Suppressor macrophage (primary cell): ENCODE measurements around the gene TRIOBP.
A peak's percentile ranks its signal among the peaks of the same experiment; 100 is the strongest.
"Not testable (repeated sequence)": the region's sequence is repeated elsewhere in the genome, so short reads cannot be mapped to it uniquely, and the experiment has no call there.

Source experiments
- DNase-seq, 4 experiments: peaks; one replicate each; pipeline ENCODE4 v3.0.0-alpha.2; 2020 to 2022
- total RNA-seq, 17 experiments: gene quantifications; one replicate each; lab custom pipeline; 2026; ENCODE audit warnings: mixed read lengths in 6 of 17, inconsistent platforms in 3 of 17; lab: John Stamatoyannopoulos, UW

TRIOBP gene, protein sequence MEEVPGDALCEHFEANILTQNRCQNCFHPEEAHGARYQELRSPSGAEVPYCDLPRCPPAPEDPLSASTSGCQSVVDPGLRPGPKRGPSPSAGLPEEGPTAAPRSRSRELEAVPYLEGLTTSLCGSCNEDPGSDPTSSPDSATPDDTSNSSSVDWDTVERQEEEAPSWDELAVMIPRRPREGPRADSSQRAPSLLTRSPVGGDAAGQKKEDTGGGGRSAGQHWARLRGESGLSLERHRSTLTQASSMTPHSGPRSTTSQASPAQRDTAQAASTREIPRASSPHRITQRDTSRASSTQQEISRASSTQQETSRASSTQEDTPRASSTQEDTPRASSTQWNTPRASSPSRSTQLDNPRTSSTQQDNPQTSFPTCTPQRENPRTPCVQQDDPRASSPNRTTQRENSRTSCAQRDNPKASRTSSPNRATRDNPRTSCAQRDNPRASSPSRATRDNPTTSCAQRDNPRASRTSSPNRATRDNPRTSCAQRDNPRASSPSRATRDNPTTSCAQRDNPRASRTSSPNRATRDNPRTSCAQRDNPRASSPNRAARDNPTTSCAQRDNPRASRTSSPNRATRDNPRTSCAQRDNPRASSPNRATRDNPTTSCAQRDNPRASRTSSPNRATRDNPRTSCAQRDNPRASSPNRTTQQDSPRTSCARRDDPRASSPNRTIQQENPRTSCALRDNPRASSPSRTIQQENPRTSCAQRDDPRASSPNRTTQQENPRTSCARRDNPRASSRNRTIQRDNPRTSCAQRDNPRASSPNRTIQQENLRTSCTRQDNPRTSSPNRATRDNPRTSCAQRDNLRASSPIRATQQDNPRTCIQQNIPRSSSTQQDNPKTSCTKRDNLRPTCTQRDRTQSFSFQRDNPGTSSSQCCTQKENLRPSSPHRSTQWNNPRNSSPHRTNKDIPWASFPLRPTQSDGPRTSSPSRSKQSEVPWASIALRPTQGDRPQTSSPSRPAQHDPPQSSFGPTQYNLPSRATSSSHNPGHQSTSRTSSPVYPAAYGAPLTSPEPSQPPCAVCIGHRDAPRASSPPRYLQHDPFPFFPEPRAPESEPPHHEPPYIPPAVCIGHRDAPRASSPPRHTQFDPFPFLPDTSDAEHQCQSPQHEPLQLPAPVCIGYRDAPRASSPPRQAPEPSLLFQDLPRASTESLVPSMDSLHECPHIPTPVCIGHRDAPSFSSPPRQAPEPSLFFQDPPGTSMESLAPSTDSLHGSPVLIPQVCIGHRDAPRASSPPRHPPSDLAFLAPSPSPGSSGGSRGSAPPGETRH (N-terminal part only)
- total RNA-seq, result 38.6 to 87.0 (median 50.1) reads per million in 17 experiments

DNA sequence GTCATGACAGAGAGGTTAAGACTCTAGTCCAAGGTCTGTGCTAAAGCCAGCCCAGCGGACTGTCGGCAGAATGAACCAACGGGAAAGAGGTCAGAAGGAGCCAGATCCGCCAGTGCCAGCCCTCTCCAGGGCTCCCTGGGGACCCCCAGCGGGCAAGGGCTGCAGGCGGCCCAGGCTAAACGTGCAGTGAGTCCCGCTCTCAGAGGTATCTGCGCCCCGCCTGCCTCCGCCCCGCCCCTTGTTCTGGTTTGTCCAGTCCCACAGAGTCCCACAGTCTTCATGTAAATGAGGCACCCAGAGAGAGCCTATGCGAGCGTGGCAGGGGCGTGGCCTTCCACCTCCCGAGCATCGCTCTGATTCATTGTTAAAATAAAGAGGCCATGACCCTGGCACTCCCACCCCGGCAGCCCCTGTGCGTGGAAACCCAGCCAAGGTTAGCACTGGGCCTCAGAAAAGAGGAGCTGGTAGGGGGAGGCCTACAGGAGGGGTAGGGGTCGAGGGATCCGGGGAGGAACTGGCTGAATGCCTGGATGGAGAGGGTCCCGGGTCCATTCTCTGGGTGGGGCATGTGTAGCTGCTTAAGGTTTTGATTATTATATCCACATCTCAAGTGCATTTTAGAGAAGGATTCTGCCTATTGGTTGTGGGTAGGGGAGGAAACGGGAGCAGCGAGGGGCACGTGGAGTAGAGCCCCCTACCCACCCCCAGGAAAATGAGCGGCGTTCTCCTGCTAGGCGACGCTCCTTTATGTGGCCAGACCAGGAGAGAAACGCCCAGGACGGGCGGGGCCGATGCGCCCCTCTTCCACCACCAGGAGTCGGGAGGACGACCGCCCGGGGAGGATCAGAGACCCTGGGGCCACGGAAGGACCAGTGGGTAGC, at the start of gene TRIOBP:
TRIOBP (plus strand) TSS at position 392 of the 881 bp plus-strand sequence. CDS start 4,318 bp downstream, outside the sequence.
- DNase-seq, result peak; percentile 82 to 92 (median 86)

DNA sequence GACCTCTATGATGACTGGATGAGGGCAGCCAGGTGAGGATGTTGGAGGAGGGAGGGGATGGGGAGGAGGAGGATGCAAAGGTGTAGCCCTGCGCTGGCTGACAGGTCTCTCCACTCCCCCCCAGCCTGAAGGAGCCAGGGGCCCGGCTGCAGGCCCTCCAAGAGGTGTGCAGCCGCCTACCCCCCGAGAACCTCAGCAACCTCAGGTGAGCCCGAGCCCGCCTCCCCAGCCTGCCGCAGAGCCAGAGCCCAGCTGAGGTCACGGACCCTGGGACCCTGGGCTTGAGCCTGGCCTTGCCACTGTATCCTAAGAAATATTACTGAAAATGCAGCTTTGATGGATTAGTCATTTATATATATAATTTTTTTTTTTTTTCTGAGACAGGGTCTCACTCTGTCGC, 49.5 kb upstream of the TRIOBP start:
- no peak for DNase-seq

DNA sequence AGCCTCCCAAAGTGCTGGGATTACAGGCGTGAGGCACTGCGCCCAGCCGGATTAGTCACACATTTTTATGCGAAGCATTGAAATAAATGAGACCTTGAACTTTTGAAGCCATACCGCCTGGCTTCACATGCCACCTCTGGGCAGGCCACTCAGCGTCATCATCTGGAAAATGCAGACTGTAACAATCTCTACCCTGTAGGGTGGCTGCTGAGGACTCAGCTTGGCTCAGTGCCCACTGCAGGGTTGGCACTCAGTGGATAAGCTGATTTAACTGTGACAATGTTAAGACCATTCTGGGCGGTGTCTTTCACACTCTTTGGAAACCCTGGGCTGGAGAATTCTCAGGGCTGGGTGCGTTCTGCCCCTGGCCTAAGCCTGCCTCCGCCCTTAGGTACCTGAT, 48.9 kb upstream of the TRIOBP start:
- no peak for DNase-seq

DNA sequence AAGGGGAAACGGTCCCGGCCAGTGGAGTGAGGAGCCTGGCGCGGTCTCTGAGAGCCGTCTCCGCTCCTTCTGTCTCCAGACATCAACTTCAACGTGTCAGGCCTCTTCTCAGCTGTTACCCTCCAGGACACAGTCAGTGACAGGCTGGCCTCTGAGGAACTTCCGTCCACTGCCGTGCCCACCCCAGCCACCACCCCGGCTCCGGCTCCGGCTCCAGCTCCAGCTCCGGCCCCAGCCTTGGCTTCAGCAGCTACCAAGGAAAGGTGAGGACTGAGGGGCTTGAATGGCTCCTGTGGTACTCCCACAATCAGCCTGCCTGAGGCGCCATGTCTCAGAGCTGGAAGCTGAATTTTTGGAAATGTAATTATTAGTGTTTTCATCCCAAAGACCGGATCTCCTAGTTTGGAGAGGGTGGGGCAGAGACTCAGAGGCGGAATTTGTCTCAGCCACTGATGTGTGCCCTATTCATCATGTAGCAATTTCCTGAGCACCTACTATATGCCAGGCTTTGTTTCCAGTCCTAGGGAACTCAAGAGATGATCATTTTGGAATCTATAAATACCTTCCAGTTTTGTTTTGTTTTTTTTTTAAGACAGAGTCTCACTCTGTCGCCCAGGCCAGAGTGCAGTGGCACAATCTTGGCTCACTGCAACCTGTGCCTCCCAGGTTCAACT, 46.2 kb upstream of the TRIOBP start:
- DNase-seq, result no peak

DNA sequence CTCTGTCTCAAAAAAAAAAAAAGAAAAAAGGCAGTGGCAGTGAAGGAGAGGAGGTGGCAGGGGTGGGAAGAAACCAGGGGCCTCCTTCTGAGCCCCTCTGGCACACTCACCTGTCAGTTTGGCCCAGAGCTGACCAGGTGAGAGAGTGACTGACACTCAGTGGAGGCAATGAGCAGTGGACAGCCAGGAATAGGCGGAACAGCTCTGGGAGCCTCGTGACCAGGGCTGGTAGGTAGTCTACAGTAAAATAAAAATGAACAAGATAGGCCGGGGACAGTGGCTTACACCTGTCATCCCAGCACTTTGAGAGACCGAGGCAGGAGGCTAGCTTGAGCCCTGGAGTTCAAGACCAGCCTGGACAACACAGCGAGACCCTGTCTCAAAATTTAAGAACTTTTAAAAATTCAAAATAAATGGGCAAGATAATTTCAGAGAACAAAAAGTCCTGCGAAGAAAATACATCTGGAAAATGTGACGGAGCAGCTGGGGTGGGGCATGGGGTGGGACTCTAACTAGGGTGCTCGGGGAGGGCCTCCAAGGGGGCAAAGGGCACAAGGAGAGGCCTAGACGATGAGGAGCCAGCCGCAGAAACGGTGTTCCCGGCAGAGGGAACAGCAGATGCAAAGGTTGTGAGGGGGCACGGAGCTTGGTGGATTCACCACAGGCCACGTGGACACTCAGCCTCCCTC, 42.1 kb upstream of the TRIOBP start:
- DNase-seq, result no peak

DNA sequence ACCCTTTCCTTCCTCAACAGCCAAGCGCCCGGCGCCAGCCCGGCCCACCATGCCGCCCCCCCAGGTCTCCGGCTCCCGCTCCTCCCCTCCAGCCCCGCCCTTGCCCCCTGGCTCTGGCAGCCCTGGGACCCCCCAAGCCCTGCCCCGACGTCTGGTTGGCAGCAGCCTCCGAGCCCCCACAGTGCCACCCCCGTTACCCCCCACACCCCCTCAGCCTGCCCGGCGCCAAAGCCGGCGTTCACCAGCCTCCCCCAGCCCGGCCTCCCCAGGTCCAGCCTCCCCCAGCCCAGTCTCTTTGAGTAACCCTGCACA, 41.6 kb upstream of the TRIOBP start:
- no peak for DNase-seq

DNA sequence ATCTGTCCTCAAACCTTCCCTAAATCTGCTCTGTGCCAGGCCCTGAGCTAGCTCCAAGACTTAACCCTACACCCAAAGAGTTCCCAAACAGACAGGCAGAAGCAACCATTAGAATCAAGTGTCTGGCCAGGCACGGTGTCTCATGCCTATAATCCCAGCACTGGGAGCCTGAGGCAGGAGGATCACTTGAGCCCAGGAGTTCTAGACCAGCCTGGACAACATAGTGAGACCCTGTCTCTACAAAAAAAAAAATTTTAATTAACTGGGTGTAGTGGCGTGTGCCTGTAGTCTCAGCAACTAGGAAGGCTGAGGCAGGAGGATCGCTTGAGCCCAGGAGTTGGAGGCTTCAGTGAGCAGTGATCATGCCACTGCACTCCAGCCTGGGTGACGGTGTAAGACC, 40.3 kb upstream of the TRIOBP start:
- not testable (repeated sequence) for DNase-seq

DNA sequence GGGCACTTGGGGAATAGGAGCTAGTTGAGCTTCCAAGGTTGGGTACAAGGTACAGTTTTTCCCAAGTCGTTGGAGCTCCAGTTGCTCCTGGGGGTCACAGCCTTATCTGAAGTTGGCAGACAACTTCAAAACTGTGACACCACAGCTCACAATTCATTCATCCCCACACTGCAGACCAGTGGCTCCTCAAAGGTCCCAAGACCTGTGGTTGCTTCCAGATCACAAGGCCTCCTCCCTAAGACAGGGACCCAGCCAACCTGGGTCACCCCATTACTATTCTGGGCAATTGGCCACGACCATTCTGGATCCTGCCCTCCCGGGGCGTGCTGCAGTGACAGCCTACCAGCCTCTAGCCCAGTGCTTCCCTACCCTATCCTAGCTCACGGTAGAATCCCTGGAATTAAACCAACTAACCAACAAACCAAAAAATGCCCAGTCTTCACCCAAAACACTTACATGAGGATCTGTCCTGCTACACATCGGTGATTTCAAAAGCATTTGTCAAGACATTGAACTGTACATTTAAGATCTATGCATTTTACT, 39.2 kb upstream of the TRIOBP start:
- no peak for DNase-seq

DNA sequence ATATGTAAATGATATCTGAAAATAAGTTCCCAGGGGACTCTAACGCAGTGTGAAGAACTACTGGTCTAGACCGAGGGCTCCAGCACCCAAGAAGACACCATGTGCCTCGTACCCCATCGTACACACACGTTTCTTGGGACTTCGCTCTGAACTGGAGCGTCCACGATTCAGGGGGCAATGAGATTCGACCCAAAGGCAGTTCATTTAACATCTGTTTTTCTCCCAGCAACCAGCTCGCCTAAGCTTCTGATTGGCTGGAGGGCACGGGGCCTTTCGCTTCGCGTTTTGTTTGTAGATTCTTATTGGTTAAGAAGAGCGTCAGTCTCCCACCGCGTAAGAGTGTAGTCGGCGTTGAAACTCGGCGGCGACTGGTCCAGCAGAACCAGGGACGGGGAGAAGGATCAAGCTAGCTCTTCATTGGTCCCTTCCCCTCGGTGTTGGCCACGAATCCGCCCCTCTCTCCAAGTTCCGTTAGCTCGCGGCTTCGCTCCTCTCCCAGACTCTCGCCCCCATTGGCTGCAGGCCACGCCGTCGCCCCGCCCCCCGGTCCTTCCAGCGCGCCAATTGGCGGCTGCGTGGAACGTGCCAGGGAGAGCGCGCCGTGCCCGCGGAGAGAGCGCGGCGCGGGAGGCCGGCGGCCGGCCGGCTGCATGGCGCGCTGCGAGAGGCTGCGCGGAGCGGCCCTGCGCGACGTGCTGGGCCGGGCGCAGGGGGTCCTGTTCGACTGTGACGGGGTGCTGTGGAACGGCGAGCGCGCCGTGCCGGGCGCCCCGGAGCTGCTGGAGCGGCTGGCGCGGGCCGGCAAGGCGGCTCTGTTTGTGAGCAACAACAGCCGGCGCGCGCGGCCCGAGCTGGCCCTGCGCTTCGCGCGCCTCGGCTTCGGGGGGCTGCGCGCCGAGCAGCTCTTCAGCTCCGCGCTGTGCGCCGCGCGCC, 38.4 kb upstream of the TRIOBP start, which contains the start of gene PDXP:
PDXP (plus strand) TSS at position 591 of the 933 bp plus-strand sequence; CDS start at position 651, 60 bp downstream.
- DNase-seq, result peak; percentile 99 to 100 (median 99)

DNA sequence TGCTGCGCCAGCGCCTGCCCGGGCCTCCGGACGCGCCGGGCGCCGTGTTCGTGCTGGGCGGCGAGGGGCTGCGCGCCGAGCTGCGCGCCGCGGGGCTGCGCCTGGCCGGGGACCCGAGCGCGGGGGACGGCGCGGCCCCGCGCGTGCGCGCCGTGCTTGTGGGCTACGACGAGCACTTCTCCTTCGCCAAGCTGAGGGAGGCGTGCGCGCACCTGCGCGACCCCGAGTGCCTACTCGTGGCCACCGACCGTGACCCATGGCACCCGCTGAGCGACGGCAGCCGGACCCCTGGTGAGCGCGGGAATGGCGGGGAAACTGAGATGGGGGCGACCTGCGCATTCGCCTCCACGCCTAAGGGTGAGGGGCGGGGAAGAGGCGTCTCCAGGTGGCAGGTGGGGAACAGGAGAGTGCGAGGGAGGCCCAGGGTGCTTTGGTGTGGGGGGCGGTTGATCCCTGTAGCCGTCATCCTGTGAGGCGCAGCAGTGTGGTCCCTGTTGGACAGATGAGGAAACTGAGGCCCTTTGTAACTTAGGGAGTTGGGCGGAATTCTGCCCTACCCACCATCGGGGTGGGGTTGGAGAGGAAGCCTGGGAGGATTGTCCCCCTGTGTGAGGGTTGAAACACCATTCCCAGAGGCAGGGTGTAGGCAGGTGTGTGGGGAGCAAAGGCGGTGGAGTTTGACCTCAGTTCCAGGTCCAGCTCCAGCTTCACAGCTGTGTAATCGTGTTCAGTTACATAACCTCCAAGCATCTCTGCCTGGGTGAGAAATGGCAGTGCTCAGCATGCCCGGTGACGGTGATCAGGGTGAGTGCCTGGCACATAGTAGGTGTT, 37.6 kb upstream of the TRIOBP start:
- peak in 3 of 4 experiments; percentile 37 to 78 (median 58) for DNase-seq

DNA sequence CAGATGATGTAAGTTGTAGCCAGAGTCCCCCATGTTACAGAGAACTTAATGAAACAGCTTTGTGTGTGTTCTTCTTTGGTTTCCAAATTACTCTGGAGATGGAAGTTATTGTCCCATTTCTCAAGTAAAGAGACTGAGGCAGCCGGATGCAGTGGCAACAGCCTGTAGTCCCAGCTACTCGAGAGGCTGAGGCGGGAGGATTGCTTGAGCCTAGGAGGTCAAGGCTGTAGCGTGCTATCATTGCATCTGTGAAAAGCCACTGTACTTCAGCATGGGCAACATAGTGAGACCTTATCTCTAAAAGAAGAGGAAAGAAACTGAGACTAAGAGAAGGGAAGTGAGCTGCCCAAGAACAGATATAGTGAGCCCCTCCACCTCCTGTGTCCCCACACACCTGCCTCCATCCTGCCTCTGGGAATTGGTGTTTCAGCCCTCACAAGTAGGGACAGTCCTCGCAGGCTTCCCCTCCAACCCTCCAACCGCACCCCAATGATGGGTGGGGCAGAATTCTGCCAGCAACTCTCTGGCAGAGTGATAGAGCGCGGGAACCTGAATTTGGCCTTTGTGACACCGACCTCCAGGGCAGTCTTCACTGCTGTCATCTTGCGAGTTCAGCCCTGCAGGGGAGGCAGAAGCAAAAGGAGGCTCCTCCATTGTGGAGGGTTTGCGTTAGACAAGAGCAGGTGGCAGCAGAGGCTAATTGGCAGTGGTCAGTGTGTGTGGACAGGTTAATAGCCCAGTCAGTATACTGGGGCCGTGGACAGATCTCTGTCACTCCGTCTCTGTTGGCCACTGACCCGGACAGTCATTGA, 36.7 kb upstream of the TRIOBP start:
- DNase-seq, result no peak

DNA sequence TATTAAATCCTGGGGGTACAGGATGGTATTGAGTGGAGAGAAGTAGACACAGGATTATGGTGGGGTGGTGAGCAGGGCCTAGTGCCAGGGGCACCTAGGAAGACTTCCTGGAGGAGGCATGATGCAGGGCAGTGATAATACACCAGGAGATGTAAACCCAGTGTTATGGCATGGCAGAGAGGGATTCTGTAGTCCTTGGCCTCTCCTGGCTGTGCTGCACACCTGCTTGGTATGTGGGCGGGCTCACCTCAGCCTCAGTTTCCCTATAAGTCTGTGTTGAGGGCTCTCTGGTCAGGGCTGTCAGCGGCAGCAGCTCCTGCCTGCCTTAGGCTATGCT, 36.2 kb upstream of the TRIOBP start:
- no peak for DNase-seq

DNA sequence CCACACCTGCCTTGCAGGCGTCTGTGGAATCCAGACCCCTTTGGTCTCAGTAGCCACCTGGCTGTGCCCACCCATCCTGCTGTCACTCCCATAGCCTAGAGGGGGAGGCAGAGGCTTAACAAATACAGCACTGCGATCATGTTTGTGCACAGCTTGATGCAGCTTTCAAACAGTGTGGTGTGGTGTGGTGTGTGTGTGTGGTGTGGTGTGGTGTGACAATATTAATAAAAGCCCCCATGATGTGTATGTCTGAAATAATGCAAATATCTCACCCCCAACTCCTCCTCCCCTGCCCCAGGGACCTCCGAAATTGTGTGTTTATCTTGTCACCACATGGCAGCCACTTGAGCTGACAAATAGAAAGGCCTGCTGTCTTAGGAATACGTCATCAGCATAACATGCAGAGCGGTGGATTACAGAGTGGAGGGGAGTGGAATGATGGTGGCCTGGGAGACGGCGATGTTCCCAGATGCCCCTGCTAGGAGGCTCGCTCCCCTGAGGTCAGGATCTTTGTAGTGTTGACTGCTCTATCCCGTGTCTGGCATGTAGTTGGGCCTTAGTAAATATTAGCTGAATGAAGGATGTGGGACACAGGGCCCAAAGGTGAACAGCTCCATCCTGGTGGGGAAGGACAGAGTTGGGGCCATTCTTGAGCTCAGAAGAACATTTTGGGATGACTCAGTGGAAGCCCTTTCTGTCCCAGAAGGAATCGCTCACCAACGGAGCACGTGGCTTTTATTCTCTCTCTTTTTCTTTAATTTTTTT, 35.5 kb upstream of the TRIOBP start:
- peak in 2 of 4 experiments; percentile 38 to 41 for DNase-seq

DNA sequence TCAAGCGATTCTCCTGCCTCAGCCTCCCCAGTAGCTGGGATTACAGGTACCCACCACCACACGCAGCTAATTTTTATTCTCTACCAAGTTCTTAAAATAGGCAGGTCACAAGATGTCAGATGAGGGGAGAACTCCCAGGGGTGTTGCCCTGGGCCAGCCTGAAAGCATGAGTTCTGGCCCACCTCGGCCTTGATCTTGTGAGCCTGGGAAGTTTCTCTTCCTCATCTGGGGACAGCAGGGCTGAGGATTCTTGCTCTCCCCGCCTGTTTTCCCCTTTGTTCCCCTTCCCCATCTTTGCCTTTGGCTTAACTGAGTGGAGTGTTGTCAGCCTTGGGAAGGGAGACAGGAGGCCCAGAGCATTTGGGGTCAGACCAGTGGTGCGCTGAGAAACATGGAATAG, 34.8 kb upstream of the TRIOBP start:
- peak; percentile 69 to 83 (median 80) for DNase-seq

DNA sequence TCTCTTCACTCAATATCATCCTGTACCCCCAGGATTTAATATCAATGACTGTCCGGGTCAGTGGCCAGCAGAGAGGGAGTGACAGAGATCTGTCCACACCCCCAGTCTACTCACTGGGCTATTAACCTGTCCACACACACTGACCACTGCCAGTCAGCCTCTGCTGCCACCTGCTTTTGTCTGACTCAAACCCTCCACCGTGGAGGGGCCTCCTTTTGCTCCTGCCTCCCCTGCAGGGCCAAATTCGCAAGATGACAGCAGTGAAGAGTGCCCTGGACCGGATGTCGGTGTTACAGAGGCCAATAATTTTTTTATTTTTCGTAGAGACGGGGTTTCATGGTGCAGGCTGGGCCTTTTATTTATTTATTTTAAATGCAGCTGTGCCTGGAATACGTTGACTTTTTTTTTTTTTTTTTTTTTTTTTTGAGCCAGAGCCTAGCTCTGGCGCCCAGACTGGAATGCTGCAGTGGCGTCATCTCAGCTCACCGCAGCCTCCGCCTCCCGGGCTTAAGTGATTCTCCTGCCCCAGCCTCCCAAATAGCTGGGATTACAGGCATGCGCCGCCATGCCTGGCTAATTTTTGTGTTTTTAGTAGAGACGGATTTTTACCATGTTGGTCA, 33.2 kb upstream of the TRIOBP start:
- no peak for DNase-seq
